ENCODE results near the gene KRT31. TPM values are rescaled to one million over a fixed set of nuclear protein-coding genes. Genes with fewer than 3 reads are reported as not detected.
"Not testable (repeated sequence)": the region's sequence is repeated elsewhere in the genome, so short reads cannot be mapped to it uniquely, and the experiment has no call there.

KRT31 gene
- total RNA-seq, 1 experiment from 2014 or later: not detected

DNA sequence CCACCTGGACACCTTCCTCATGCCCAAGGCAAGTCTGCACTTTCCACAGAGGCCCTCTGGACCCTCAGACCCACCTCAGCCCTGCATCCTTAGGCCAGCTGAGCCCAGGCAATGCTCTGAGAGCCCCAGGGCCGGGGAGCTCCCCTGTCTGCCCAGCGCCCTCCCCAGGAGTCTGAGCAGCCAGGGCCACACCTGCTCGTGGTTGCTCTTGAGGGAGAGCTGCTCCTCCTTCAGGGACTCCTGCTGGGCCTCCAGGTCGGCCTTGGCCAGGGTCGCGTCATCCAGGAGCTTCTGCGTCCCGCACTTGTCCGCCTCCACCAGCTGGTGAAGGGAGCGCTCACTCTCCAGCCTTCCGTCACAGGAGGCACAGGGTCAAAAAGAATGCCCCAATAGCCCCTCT is 25.2 kb upstream of the KRT31 start:
- not testable (repeated sequence) for H3K4me2 ChIP-seq (ENCODE audit: low read depth, low read length, poor library complexity, severe bottlenecking); H2AFZ ChIP-seq (ENCODE audit: low read length); H3K4me1 ChIP-seq (ENCODE audit: low read length); H3K4me3 ChIP-seq (ENCODE audit: low read length); H3K79me2 ChIP-seq (ENCODE audit: low read length); DNase-seq; H3K9me3 ChIP-seq (ENCODE audit: low read length); H3K9me2 ChIP-seq (replicated peaks; ENCODE audit: insufficient read depth, low read length); H3K36me3 ChIP-seq (ENCODE audit: insufficient read depth, low read length); H3K27ac ChIP-seq (ENCODE audit: low read length); H3K9ac ChIP-seq (ENCODE audit: low read length); H3K27me3 ChIP-seq (ENCODE audit: low read length); H4K20me1 ChIP-seq (ENCODE audit: insufficient read depth, low read depth, low read length)

DNA sequence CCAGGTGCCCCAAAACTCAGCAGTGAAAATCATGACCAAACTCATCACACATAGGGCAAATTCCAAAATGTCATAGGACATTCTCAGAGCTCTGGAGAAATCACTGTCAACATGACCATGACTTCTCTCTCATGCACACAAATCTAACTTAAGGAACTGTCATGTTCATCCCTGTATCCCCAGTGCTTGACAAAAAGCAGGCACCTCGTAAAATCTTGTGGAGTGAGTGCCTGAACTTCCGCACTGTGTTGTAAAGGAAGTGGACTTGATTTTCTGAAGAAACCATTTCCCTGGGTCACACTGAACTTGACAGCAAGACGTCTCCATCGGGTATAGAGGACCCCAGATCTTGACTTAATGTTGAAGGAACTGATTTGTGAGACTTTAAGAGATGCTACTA is 24.2 kb upstream of the KRT31 start:
- Histone ChIP-seq H3K9me2 (replicated peaks; ENCODE audit: insufficient read depth, low read length) (no peaks in the 10 kb centered on the region), H3K27ac (ENCODE audit: low read length) (no peak overlapping the region), H2AFZ (ENCODE audit: low read length) (no peak overlapping the region), H3K4me2 (ENCODE audit: low read depth, low read length, poor library complexity, severe bottlenecking) (no peak overlapping the region), H3K4me1 (ENCODE audit: low read length) (no peaks in the 10 kb centered on the region), H3K79me2 (ENCODE audit: low read length) (no peaks in the 10 kb centered on the region), H3K9ac (ENCODE audit: low read length) (no peak overlapping the region), H3K9me3 (ENCODE audit: low read length) (no peaks in the 10 kb centered on the region), H3K36me3 (ENCODE audit: insufficient read depth, low read length) (no peaks in the 10 kb centered on the region), H3K4me3 (ENCODE audit: low read length) (no peak overlapping the region), H3K27me3 (ENCODE audit: low read length) (no peaks in the 10 kb centered on the region), H4K20me1 (ENCODE audit: insufficient read depth, low read depth, low read length) (no peaks in the 10 kb centered on the region)
- DNase-seq: no peak

DNA sequence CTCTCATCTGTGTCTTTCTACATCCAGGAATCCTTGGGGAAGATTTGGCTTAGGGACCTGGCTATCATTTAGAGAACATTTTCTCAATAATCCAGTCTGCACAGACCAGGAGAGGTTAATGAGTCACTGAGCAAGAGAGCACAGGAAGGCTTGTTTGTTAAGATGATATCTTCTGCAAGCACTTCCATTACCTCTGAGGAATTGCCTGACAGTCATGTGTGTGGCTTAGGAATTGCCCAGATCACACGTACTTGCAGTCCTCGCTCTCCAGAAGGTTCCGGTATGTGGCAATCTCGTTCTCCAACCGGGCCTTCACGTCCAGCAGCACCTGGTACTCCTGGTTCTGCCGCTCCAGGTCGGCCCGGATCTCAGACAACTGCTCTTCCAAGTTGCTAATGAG is 23.7 kb upstream of the KRT31 start:
- no peak for DNase-seq
- Histone ChIP-seq H3K9me2 (replicated peaks; ENCODE audit: insufficient read depth, low read length) (no peaks in the 10 kb centered on the region), H4K20me1 (ENCODE audit: insufficient read depth, low read depth, low read length) (no peaks in the 10 kb centered on the region), H3K9ac (ENCODE audit: low read length) (no peak overlapping the region), H3K27ac (ENCODE audit: low read length) (no peak overlapping the region), H3K79me2 (ENCODE audit: low read length) (no peaks in the 10 kb centered on the region), H3K4me1 (ENCODE audit: low read length) (no peaks in the 10 kb centered on the region), H3K36me3 (ENCODE audit: insufficient read depth, low read length) (no peaks in the 10 kb centered on the region), H3K27me3 (ENCODE audit: low read length) (no peaks in the 10 kb centered on the region), H3K4me2 (ENCODE audit: low read depth, low read length, poor library complexity, severe bottlenecking) (no peak overlapping the region), H3K9me3 (ENCODE audit: low read length) (no peaks in the 10 kb centered on the region), H3K4me3 (ENCODE audit: low read length) (no peak overlapping the region), H2AFZ (ENCODE audit: low read length) (no peak overlapping the region)

DNA sequence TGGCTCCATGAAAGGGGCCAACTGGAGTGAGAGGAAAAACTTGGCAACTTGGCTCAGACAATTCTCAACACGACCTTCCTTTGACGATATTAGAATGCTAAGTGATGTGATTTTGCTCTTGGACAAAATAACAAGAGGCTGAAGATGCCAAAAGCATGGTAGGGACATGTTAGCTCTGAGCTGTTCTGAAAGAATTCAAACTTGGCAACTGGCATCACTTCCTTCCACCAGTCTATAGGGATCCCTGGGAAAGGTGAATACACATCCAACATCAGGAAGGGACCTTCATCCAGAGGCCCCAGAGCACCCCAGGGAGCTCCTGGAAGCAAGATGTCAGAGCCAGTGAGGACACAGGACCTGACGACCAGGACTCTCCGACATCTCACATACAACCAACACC is 22.7 kb upstream of the KRT31 start:
- H2AFZ ChIP-seq (ENCODE audit: low read length): no peak overlapping the region
- H3K36me3 ChIP-seq (ENCODE audit: insufficient read depth, low read length): no peaks in the 10 kb centered on the region
- no peak overlapping the region for H3K4me3 ChIP-seq (ENCODE audit: low read length)
- DNase-seq: no peak
- H4K20me1 ChIP-seq (ENCODE audit: insufficient read depth, low read depth, low read length): no peaks in the 10 kb centered on the region
- H3K4me2 ChIP-seq (ENCODE audit: low read depth, low read length, poor library complexity, severe bottlenecking): no peak overlapping the region
- H3K9me3 ChIP-seq (ENCODE audit: low read length): no peaks in the 10 kb centered on the region
- H3K4me1 ChIP-seq (ENCODE audit: low read length): no peaks in the 10 kb centered on the region
- H3K9me2 ChIP-seq (replicated peaks; ENCODE audit: insufficient read depth, low read length): no peaks in the 10 kb centered on the region
- H3K27me3 ChIP-seq (ENCODE audit: low read length): no peaks in the 10 kb centered on the region
- H3K9ac ChIP-seq (ENCODE audit: low read length): no peak overlapping the region
- no peak overlapping the region for H3K27ac ChIP-seq (ENCODE audit: low read length)
- H3K79me2 ChIP-seq (ENCODE audit: low read length): no peaks in the 10 kb centered on the region

DNA sequence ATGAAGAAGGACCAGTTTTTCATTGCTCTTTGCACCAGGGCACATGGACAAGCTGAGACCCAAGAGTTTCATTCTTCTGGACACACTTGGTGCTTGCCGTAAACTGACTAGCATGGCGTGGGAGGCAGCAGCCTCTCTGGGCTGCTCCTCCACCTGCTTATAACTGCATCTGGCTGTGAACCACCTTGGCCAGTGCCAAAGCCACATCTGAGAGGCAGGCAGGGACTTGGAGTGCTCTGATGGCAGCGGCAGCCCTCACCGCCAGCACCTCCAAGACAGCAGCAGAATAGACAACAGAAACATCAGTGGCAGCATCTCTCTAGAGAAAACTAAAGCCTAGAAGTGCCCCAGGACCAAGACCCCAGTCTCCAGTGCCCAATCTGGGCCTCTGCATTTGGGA is 22.3 kb upstream of the KRT31 start:
- no peak overlapping the region for H3K4me2 ChIP-seq (ENCODE audit: low read depth, low read length, poor library complexity, severe bottlenecking)
- H2AFZ ChIP-seq (ENCODE audit: low read length): no peak overlapping the region
- no peaks in the 10 kb centered on the region for H3K9me3 ChIP-seq (ENCODE audit: low read length)
- H3K79me2 ChIP-seq (ENCODE audit: low read length): no peaks in the 10 kb centered on the region
- H3K9me2 ChIP-seq (replicated peaks; ENCODE audit: insufficient read depth, low read length): no peaks in the 10 kb centered on the region
- no peaks in the 10 kb centered on the region for H3K27me3 ChIP-seq (ENCODE audit: low read length)
- no peaks in the 10 kb centered on the region for H3K4me1 ChIP-seq (ENCODE audit: low read length)
- no peaks in the 10 kb centered on the region for H3K36me3 ChIP-seq (ENCODE audit: insufficient read depth, low read length)
- no peak overlapping the region for H3K9ac ChIP-seq (ENCODE audit: low read length)
- H3K27ac ChIP-seq (ENCODE audit: low read length): no peak overlapping the region
- DNase-seq: no peak
- H4K20me1 ChIP-seq (ENCODE audit: insufficient read depth, low read depth, low read length): no peaks in the 10 kb centered on the region
- H3K4me3 ChIP-seq (ENCODE audit: low read length): no peak overlapping the region

DNA sequence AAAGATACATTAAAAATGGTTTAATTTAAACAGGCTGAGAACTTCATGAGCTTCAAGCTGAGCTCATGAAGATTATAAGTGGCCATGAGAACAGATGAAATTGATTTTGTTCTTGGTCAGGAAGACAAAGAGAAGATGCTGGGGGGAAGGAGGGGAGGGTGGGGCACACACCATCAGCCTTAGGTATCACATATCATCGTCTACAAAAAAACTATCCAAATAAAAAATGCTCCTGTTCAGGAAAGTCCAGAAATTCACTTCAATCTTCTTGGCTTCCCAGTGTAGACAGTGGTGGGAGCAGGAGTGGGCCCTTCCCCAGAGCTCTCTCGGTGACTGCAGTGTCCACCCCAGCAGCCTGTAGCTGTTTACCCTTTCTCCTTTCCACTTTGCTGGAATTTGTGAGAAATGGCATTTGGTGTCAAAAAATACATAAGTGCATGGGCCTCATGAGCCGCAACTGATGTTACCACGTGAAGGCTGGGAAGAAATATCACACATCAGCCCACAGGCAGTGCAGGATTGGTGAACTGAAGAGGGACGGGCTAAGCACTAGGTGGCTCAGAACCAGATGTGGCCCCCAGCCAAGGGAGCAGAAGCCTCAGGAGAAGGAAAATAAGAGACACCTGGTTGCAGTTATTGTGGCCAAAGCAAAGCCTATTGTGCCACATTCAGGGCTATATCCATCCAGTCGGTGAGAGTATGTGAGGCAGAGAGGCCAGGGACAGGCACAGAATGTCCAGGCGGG is 20.9 kb upstream of the KRT31 start:
- H3K9me2 ChIP-seq (replicated peaks; ENCODE audit: insufficient read depth, low read length): no peaks in the 10 kb centered on the region
- no peak overlapping the region for H3K4me2 ChIP-seq (ENCODE audit: low read depth, low read length, poor library complexity, severe bottlenecking)
- H3K9me3 ChIP-seq (ENCODE audit: low read length): no peaks in the 10 kb centered on the region
- H3K4me1 ChIP-seq (ENCODE audit: low read length): no peaks in the 10 kb centered on the region
- H3K27ac ChIP-seq (ENCODE audit: low read length): no peak overlapping the region
- no peaks in the 10 kb centered on the region for H3K36me3 ChIP-seq (ENCODE audit: insufficient read depth, low read length)
- no peak overlapping the region for H2AFZ ChIP-seq (ENCODE audit: low read length)
- no peaks in the 10 kb centered on the region for H4K20me1 ChIP-seq (ENCODE audit: insufficient read depth, low read depth, low read length)
- no peak for DNase-seq
- H3K9ac ChIP-seq (ENCODE audit: low read length): no peak overlapping the region
- no peaks in the 10 kb centered on the region for H3K27me3 ChIP-seq (ENCODE audit: low read length)
- no peaks in the 10 kb centered on the region for H3K79me2 ChIP-seq (ENCODE audit: low read length)
- H3K4me3 ChIP-seq (ENCODE audit: low read length): no peak overlapping the region

DNA sequence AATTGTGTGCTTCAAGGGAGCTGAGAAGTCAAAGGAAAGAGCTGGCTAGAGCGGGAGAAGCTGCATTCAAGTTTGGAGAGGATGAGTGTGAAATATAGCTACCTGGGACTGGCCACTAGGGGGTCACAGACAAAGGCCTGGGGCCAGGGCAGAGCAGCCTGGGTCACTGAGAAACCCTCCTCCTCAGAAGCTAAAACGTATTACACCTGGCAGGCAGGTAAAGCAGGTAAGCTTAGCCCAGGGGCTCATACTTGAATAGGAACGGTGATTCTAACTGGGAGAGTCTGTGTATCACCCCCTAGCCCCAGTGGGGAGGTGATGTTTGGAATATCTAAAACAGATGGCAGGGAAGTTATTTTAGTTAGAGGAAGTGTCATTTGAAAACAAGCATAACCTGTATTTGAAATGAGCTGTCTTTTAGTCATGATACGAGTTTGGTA is 20.2 kb upstream of the KRT31 start:
- H3K9me2 ChIP-seq (replicated peaks; ENCODE audit: insufficient read depth, low read length): no peaks in the 10 kb centered on the region
- H3K27me3 ChIP-seq (ENCODE audit: low read length): no peaks in the 10 kb centered on the region
- no peak overlapping the region for H3K27ac ChIP-seq (ENCODE audit: low read length)
- peak; percentile 53 for DNase-seq
- no peaks in the 10 kb centered on the region for H3K79me2 ChIP-seq (ENCODE audit: low read length)
- H3K4me1 ChIP-seq (ENCODE audit: low read length): no peaks in the 10 kb centered on the region
- H2AFZ ChIP-seq (ENCODE audit: low read length): no peak overlapping the region
- no peak overlapping the region for H3K9ac ChIP-seq (ENCODE audit: low read length)
- H3K9me3 ChIP-seq (ENCODE audit: low read length): no peaks in the 10 kb centered on the region
- H3K4me3 ChIP-seq (ENCODE audit: low read length): no peak overlapping the region
- H3K36me3 ChIP-seq (ENCODE audit: insufficient read depth, low read length): no peaks in the 10 kb centered on the region
- no peaks in the 10 kb centered on the region for H4K20me1 ChIP-seq (ENCODE audit: insufficient read depth, low read depth, low read length)
- no peak overlapping the region for H3K4me2 ChIP-seq (ENCODE audit: low read depth, low read length, poor library complexity, severe bottlenecking)

DNA sequence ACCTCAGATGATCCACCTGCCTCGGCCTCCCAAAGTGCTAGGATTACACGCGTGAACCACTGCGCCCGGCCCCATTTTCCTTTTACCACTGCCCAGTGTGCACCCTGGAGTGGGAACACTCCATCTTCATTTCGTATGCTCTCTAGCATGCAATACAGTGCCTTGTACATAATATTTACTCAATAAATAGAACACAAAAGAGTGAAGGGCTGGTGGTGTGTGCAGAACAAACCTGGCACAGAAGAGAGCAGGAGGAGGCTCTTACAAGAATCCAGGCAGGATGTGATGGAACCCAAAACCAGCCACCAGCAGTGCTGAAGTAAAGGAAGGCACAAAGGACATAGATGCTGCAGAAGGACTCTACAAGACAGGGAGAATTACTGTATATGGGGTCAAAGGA is 19.7 kb upstream of the KRT31 start:
- no peaks in the 10 kb centered on the region for H3K27me3 ChIP-seq (ENCODE audit: low read length)
- no peaks in the 10 kb centered on the region for H3K9me2 ChIP-seq (replicated peaks; ENCODE audit: insufficient read depth, low read length)
- H3K27ac ChIP-seq (ENCODE audit: low read length): no peak overlapping the region
- H4K20me1 ChIP-seq (ENCODE audit: insufficient read depth, low read depth, low read length): no peaks in the 10 kb centered on the region
- H3K36me3 ChIP-seq (ENCODE audit: insufficient read depth, low read length): no peaks in the 10 kb centered on the region
- H3K79me2 ChIP-seq (ENCODE audit: low read length): no peaks in the 10 kb centered on the region
- no peak for DNase-seq
- no peak overlapping the region for H3K4me2 ChIP-seq (ENCODE audit: low read depth, low read length, poor library complexity, severe bottlenecking)
- H3K9ac ChIP-seq (ENCODE audit: low read length): no peak overlapping the region
- no peak overlapping the region for H2AFZ ChIP-seq (ENCODE audit: low read length)
- H3K4me1 ChIP-seq (ENCODE audit: low read length): no peaks in the 10 kb centered on the region
- no peaks in the 10 kb centered on the region for H3K9me3 ChIP-seq (ENCODE audit: low read length)
- no peak overlapping the region for H3K4me3 ChIP-seq (ENCODE audit: low read length)
